Right ventricle myocardium inferior (tissue), 1 donor: ENCODE data around the gene LRRC59. TPM values are rescaled to one million over a fixed set of nuclear protein-coding genes. Genes with fewer than 3 reads are reported as not detected.

Source experiments
- ATAC-seq: fragments of 200-7000 bp; cut with Tn5 transposase; one replicate; pipeline ENCODE4 v1.9.1; 2020; ENCODE audit warnings: mild to moderate bottlenecking, moderate library complexity
- DNase-seq: peaks from one replicate; pipeline ENCODE4 v3.0.0; 2021; ENCODE audit errors: missing footprints
- intact Hi-C: fragments of 100-400 bp; cut with DNase I; formaldehyde crosslinking; loops from one replicate; pipeline ENCODE4 v1.11.0; 2022
- total RNA-seq: library from RNA; stranded (reverse); fragmentation: NEBNext Ultra II Directional; extraction: Animal tissue kit (Norgen Biotek cat#: 25700); gene quantifications from one replicate; pipeline ENCODE4 v1.2.1, GENCODE V29; 2021
- donor health status: DM: no; HTN: yes; CAD: no; lungs with severe emphysema.

LRRC59 gene
- total RNA-seq, 1 donor from 2014 or later: 24.5 TPM

DNA sequence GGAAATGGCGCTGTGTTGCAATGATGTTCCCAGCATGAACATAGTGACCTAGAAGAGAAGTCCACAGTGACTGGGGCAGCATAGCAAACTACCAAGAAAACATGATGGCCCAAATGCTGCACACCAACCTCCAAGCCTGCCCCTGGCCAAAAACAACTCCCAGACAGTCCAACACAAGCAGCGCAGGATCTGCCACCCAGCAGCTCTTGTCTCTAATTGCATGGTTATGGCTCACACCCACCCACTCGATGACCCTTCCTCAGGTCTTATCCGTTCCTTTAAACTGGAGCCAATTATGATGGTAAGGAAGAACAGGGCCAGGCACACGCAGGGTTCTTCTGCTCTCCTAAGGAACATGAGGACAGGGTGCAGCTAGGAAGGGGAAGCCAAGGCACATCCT, 27.3 kb downstream of the LRRC59 start:
- intact Hi-C loops: no loop called here
- DNase-seq: no peak
- ATAC-seq: no peak

DNA sequence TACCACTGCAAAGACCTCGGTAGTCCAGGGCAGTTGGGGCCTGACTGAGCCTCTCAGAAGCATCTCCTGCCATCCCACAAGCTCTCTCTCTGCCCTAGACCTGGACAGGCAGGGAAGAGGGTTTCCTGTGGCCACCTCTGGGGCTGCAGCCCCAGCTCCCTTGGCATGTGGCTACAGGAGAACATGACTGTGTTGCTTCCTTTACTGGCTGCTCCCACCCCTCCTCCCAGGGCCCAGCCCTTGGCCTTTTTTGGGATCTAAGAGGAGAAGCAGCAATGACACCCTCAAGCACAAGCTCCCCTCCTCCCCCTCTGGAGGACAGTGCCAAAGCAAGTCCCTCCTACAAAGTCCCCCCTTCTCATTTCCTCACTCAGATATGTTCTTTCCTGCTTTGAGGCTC, 29.9 kb downstream of the LRRC59 start:
- ATAC-seq (no peak), DNase-seq (no peak)
- intact Hi-C loops: no loop called here

DNA sequence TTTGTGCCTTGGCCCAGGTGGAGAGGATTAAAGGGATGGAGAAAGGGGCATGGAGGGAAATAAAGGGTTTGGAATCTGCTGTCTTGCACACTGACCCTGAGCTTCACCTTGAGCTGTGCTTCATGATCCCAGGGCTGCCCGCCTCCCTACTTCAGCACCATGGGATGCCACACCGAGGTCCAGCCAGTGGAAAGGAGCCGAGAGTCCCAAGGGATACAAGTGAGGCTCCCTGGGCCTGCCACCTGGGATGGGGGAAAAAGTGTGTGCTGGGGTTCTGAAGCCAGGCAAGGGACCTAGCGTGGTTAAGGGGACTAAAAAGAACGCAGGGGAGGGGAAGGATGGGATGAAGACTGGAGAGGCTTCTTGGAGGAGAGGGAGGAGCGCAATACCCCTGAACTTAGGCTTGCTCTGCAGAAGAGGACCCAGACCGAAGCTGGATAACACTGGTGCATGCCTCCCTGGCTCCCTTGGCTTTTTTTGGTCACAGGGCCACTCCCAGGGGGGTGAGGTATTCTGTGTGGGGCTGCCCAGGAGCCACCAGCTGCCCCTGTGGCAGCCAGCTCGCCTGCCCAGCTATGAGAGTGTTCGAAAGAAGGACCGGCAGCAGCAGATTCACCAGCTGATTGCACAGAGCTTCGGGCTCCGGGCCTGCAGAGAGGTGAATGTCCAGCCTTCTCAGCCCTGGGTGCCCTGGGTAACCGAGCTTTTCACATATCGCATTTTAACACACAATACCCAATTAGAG, 31.5 kb downstream of the LRRC59 start:
- ATAC-seq: no peak
- intact Hi-C loops: no loop called here
- no peak for DNase-seq

- no peak for ATAC-seq
- intact Hi-C loops: no loop called here
- no peak for DNase-seq
Observed at GRCh38 chr17:50365165-50365564, 32.2 kb downstream of the LRRC59 start.

GRCh38 chr17:50364715-50365114, 32.6 kb downstream of the LRRC59 start:
- intact Hi-C loops: loop anchor here (5.0 kb wide), 1 partner anchor 113 kb away; the partner anchor contains the start of gene RSAD1

DNA sequence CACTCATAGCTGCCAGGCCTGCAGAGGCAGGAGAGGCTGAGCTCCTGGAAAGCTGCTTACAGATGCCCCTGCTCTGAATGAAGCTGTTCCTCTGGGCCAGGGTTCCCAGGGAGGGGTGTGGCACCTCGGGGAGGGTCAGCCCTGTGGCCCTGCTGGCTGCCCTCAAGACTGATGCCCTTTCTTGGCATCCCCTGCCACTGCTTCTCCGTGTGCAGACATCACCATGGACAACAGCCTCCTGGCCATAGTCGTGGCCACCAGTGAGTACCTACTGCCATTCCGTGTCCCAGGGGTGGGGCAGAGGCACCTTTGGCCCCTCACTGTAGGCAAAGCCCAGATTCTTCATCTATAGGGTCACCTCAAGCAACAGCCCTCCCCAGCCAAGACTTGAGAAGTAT, 33.3 kb downstream of the LRRC59 start:
- no peak for ATAC-seq
- no peak for DNase-seq
- intact Hi-C loops: loop anchor here (5.0 kb wide), 1 partner anchor 113 kb away; the partner anchor contains the start of gene RSAD1

More at GRCh38 chr17:50364715-50365114, 32.6 kb downstream of the LRRC59 start:
- DNase-seq: no peak
- ATAC-seq: no peak

GRCh38 chr17:50363217-50364060, 33.9 kb downstream of the LRRC59 start:
- ATAC-seq (no peak), DNase-seq (no peak)
- intact Hi-C loops: loop anchor here (5.0 kb wide), 1 partner anchor 114 kb away; the partner anchor contains the start of gene RSAD1

- DNase-seq (no peak), ATAC-seq (no peak)
- intact Hi-C loops: loop anchor here (5.0 kb wide), 1 partner anchor 115 kb away; the partner anchor contains the start of gene RSAD1
Observed at GRCh38 chr17:50362661-50363060, 34.7 kb downstream of the LRRC59 start.

DNA sequence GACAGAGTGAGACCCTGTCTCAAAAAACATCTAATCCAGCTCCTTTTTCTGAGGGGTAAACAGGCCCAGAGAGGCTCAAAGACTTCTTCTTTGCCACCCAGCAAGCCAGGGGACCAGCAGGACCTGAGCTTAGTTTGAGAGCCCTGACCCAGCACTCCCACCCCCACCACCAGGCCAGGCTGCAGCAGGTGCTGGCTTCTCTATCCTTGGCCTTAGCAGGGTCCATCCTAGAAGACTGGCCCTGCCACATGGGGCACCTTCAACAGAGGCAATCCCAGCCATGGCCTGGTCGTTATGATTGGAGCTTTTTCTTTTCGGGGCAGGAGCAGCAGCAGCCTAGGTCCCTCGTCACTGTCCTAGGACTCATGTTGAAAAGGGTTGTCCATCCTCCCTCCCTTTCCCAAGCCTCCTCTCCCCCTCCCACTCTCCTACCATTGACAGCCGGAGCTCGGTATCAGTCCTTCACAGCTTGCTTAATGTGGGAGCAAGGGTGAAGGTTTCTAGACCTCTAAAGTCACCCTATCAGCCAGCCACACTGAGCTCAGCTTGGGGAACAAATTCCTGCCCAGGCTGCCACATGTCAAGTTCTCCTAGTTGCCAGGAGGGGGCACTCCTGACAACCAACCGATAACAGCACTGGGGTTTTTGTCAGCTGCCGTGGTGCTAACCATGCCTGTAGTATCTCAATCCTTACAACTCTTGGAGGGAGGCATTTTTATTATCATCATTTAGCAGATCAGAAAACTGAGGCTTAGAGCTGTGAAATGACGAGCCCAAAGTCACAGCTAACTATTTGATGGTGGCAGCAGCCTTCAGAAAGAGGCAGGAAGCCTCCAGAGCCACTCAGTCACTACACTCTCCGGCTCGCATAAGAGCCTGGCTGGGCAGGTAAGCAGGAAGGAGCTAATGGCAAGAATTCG, 35.5 kb downstream of the LRRC59 start:
- peak; percentile 62 for ATAC-seq
- DNase-seq: no peak
- intact Hi-C loops: loop anchor here (5.0 kb wide), 1 partner anchor 115 kb away; the partner anchor contains the start of gene RSAD1

DNA sequence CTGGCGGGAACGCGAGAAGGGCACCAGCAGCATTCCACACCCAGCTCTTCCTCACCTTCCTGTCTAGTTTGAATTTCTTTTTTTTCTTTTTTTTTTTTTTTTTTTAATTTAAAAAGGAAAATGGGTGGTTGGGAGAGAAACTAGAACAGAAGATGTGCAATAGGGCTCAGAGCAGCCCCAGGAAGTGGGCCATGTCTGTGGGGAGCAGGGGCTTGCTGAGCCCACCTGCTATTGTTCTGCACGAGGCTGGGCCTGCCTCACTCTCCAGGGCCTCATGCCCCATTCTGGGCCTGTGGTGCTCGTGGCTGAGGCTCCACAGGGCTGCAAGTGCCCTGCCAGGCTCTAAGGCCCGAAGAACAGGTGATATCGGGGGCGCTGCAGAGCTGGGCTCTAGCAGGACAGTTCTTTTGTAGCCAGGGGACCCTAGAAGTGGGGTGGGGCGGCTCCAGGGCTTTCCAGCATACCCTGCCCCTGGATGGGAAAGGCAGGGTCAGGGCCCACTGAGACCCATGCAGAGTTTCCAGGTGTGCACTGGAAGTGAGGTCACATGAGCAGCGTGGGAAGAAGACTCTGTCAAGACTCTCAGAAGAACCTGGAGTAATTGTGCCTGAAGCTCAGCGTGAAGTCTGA, 36.7 kb downstream of the LRRC59 start:
- DNase-seq: no peak
- no peak for ATAC-seq
- intact Hi-C loops: loop anchor here (5.0 kb wide), 1 partner anchor 117 kb away; the partner anchor contains the start of gene RSAD1

- intact Hi-C loops: loop anchor here (5.0 kb wide), 1 partner anchor 117 kb away; the partner anchor contains the start of gene RSAD1
- no peak for DNase-seq
Observed at GRCh38 chr17:50359998-50360461, 37.3 kb downstream of the LRRC59 start.

GRCh38 chr17:50359005-50359699, 38.2 kb downstream of the LRRC59 start:
- DNase-seq: no peak

More at GRCh38 chr17:50359998-50360461, 37.3 kb downstream of the LRRC59 start:
- no peak for ATAC-seq

DNA sequence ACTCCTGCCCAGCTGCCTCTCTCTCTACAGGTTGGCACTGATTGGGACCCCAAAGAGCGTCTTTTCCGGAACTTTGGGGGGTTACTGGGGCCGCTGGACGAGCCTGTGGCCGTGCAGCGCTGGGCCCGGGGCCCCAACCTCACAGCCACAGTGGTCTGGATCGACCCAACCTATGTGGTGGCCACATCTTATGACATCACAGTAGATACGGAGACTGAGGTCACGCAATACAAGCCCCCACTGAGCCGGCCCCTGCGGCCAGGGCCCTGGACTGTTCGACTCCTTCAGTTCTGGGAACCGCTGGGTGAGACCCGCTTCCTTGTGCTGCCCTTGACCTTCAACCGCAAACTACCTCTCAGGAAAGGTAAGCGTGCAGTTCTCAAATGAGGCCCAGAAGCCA, 39.1 kb downstream of the LRRC59 start:
- ATAC-seq (no peak), DNase-seq (no peak)
- intact Hi-C loops: no loop called here

More at GRCh38 chr17:50359005-50359699, 38.2 kb downstream of the LRRC59 start:
- intact Hi-C loops: no loop called here
- ATAC-seq: no peak

DNA sequence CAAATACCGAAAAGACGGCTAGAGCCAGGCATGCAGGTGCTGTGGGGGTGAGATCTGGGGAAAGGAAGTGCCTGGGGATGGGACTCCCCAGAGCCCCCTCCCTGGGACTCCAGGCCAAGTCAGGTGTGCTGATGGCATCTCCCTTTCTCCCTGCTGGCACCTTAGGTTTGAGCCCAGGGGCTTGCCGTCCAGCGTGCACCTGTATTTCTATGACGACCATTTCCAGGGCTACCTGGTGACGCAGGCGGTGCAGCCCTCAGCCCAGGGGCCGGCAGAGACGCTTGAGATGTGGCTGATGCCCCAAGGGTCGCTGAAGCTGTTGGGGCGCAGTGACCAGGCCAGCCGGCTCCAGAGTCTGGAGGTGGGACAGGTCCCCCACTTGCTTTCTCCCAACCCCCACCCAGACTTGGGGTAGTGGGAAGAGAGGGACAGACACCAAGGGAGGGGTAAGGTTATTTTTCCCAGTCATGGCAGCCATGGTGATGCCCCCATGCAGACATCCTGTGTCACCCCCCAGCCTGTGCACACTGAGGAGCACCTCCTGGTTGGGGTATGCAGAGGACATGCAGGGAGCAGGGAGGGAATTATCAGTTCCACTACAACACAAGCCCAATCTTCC, 40.3 kb downstream of the LRRC59 start:
- DNase-seq: no peak
- intact Hi-C loops: no loop called here
- ATAC-seq: no peak

DNA sequence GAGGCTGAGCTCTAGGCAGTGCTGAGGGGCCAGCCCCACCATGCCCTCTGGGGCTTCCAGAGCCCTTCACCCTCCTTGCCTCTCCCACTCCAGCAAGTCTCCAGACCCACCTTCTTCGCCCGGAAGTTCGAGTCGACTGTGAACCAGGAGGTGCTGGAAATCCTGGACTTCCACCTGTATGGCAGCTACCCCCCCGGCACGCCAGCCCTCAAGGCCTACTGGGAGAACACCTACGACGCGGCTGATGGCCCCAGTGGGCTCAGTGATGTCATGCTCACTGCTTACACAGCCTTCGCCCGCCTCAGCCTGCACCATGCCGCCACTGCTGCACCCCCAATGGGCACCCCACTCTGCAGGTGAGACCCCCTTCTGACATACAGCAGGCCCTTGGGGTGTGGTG, 40.9 kb downstream of the LRRC59 start:
- DNase-seq (no peak), ATAC-seq (no peak)
- intact Hi-C loops: no loop called here

GRCh38 chr17:50355701-50356341, 41.5 kb downstream of the LRRC59 start:
- DNase-seq (no peak), ATAC-seq (no peak)
- intact Hi-C loops: no loop called here

DNA sequence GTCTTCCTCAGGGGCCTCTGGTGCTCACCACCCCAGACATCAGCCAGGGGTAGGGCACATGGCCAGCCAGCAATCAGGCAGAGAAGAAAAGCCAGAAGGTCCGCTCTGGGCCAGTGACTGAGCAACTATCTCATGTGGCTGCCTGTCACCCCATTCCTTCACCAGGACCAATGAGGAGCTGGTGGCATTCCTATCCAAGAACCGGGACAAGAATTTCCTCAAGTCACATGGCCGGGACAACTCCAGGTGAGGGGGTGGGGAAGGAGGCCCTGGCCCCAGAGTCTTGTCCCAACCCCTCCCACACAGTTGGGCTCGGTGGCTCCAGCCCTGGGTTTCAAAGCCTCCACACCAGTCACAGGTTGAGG, 42.0 kb downstream of the LRRC59 start:
- intact Hi-C loops: no loop called here
- no peak for ATAC-seq
- DNase-seq: no peak
